Embryonic facial prominence (tissue), 1 donor: ENCODE measurements around the gene PPP1R12C.

Experiments used
- DNase-seq: peaks from one replicate; pipeline ENCODE4 v3.0.0-alpha.2; 2016; ENCODE audit errors: extremely low spot score

Gene PPP1R12C

GRCh38 chr19:55146705-55147273 is 29.4 kb upstream of the PPP1R12C start:
- DNase-seq = no peak

- DNase-seq = no peak
Observed at GRCh38 chr19:55146078-55146704, 28.8 kb upstream of the PPP1R12C start.

GRCh38 chr19:55145232-55145631 is 27.8 kb upstream of the PPP1R12C start:
- DNase-seq = no peak

GRCh38 chr19:55141696-55142095 is 24.3 kb upstream of the PPP1R12C start:
- no peak for DNase-seq

GRCh38 chr19:55137915-55138314 is 20.5 kb upstream of the PPP1R12C start:
- DNase-seq = no peak

- DNase-seq = no peak
Observed at GRCh38 chr19:55136399-55137102, 19.1 kb upstream of the PPP1R12C start.

GRCh38 chr19:55134736-55135135 is 17.3 kb upstream of the PPP1R12C start:
- no peak for DNase-seq

GRCh38 chr19:55133639-55134444 is 16.4 kb upstream of the PPP1R12C start:
- DNase-seq = no peak

GRCh38 chr19:55132453-55133129 is 15.2 kb upstream of the PPP1R12C start:
- DNase-seq = no peak

GRCh38 chr19:55131421-55131820 is 14.0 kb upstream of the PPP1R12C start:
- DNase-seq = no peak

- no peak for DNase-seq
Observed at GRCh38 chr19:55119053-55119452, 1.6 kb upstream of the PPP1R12C start.

- no peak for DNase-seq
Observed at GRCh38 chr19:55118401-55118991, 1.1 kb upstream of the PPP1R12C start.

- peak; percentile 96 for DNase-seq
Observed at GRCh38 chr19:55117663-55118391, 390 bp upstream of the PPP1R12C start.

GRCh38 chr19:55116232-55116858 is 1.1 kb downstream of the PPP1R12C start:
- DNase-seq = no peak

GRCh38 chr19:55115446-55116065 is 1.9 kb downstream of the PPP1R12C start:
- no peak for DNase-seq

- DNase-seq = no peak
Observed at GRCh38 chr19:55114566-55115145, 2.8 kb downstream of the PPP1R12C start.

GRCh38 chr19:55113570-55114039 is 3.8 kb downstream of the PPP1R12C start:
- DNase-seq = peak; percentile 80

GRCh38 chr19:55112777-55113569 is 4.5 kb downstream of the PPP1R12C start:
- no peak for DNase-seq
